Suppressor macrophage (primary cell): Measurements from ENCODE around the gene PFKM.
"Not testable (repeated sequence)": the region's sequence is repeated elsewhere in the genome, so short reads cannot be mapped to it uniquely, and the experiment has no call there.

Source experiments
- DNase-seq, 4 experiments: peaks; one replicate each; pipeline ENCODE4 v3.0.0-alpha.2; 2020 to 2022

Gene PFKM

DNA sequence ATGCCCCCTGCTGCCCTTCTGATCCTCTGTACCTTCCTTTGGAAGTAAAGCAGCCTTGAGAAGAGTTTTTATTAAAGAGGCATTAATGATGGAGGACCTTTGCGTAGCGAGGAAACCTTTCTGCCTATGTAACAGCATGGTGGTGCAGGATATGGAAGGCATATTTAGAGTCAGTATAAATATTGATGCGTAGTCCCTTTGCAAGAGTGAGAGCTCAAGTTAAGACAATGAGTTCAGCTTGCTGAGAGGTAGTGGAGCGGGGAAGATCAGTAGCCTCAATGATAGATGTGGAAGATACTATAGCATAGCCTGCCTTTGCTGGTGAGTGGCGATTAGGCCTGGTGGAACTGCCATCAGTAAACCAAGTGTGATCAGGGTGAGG is 7.9 kb upstream of the PFKM start:
- DNase-seq: not testable (repeated sequence)

DNA sequence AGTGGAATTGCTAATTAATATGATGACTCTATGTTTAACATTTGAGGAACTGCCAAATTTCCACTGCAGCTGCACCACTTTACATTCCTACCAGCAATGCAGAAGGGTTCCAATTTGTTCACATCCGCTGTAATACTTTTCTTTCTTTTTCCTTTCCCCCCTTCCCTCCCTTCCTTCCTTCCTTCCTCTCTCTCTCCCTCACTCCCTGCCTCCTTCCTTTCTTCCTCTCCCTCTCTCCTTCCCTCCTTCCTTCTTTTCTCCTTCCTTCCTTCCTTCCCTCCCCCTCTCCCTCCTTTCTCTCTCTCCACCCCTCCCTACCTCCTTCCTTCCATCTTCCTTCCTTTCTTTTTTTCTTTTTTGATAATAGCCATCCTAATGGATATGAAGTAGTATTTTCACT is 3.2 kb upstream of the PFKM start:
- DNase-seq: no peak

DNA sequence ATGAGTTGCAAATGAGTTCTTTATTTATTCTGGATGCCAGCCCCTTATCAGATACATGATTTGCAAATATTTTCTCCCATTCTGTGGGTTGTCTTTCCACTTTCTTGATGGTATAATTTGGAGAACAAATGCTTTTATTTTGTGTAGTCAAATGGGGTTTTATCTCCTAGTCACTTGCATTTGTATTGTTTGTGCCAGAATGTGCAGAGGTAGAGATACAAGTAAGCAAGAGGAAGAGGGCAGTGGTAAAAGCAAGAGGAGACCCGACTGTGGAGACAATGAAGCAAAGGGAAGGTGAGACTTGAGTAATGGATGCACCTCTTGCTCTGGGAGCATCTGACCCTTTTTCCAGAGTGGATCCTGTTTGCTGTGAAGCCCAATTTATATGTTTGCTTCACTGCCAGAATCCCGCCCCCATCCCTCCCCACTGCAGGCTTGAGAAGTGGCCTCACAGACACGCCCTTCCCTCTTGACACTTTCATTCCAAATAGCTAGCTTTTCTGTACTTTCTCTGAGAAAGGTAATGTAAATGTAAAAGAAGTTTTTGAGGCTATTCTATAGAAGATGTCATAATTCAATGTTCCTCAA is 786 bp upstream of the PFKM start:
- no peak for DNase-seq

DNA sequence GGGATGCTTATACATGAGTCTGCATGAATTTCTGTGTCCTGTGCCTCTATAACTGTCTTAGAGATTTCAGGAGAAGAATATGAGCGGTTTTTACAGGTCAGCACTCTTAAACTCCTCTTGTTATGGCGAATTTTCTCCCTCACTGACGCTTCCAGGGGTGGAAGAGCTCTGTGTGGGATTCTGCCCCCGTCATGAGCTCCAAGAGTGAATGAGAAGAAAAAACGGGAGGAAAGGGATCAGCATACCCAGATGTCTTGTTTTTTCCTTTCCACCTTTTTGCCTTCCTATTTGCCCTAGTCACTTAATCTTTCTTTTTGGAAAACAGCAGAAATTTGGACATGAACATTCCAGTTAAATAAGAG is 651 bp downstream of the PFKM start:
- no peak for DNase-seq

DNA sequence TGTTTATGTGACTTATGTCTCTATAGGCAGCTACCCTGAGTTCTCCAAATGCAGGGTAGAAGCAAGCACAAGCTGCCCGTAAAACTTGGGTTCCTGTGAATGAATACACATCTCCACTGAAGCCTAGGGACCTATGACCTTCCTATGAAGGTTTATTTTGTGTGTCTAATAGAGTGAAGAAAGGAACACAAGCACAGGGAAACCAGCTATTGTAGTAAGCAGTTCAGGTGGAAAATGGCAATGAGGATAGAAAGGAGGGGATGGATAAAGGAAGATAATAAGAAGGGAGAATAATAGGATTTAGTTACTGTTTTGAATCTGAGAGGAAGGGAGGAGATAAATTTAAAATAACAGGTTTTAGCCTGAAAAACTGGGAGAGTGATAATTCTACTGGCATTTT is 2.4 kb downstream of the PFKM start:
- DNase-seq: no peak

DNA sequence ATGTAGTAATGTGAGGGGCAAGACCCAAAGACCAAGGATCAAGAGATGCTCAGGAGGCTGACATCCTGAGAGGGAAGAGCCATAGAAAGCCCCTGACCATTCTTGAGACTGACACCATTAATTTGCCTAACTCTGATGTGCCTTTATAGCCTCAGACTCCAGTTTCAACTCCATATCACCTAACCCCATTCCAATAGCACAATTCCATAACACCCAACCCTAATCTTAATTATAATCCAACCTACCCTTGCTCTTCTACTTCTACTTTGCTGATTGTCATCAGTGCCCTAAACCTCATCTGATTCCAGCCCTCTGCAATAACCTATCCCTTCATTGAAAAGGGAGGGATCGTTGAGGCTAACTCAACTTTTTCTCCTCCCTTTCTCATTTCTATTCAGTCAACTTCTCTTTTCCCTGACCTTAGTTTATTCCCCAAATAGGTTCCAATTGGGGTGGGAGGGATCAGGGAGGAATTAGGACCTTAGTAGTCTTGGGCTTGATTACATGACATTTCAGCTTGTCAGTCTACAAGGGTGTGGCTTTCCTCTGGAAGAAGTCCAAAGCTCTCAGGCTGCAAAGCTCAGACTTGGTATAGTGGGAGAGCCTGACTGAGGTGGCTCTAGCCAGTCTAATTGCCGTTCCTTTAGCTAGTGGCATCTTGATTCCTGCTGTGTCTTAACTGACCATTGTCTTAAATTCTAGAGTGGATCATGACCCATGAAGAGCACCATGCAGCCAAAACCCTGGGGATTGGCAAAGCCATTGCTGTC is 3.1 kb downstream of the PFKM start:
- no peak for DNase-seq

DNA sequence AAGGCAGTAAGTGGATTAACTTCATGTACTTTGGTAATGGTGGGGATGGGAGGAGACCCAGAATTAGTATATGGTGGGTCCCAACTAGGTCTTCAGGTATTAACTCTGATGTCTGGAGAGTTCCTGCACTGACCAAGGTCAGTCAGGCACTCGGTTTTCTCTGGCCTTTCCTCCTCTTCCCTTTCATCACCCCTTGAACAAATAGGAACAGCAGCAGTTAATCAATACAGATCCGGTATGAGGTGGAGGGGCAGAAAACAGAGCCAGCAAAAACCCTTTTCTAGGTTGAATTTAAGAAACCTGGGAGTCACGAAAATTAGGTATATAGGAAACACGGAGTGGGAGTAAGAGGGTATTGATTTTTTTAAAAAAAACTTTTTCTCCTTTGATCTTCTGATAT is 4.0 kb downstream of the PFKM start:
- DNase-seq: no peak

DNA sequence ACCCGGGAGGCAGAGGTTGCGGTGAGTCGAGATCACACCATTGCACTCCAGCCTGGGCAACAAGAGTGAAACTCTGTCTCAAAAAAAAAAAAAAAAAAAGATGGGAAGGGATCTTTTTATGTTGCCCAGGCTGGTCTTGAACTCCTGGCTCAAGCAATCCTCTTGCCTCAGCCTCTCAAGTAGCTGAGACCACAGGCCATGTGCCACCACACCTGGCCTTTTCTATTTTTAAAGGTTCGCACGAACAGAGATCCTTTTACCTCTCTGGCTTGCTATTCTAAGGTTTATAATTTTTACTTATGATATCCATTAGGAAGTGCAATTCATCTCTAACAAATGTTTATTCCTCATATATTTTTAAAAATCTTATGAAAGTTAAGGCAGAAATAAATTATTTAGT is 6.4 kb downstream of the PFKM start:
- not testable (repeated sequence) for DNase-seq

DNA sequence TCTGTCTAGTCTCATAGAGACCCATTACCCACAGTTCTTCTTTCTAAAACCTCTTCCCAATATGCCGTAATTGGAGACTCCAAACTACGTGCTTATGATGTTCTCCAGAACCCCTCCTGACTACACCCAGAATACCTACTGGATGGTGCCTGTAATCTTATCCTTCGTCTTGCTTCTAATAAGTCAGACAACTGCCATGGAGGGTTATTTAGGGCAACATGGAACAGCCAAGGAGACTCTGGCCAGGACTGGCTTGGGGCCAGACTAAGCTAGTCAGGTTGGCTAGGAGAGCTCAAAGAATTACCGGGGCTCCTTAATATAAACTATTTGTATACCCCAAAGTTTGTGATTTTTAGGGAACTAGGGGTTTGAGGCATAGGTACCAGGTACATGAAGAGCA is 6.8 kb downstream of the PFKM start:
- DNase-seq: no peak

DNA sequence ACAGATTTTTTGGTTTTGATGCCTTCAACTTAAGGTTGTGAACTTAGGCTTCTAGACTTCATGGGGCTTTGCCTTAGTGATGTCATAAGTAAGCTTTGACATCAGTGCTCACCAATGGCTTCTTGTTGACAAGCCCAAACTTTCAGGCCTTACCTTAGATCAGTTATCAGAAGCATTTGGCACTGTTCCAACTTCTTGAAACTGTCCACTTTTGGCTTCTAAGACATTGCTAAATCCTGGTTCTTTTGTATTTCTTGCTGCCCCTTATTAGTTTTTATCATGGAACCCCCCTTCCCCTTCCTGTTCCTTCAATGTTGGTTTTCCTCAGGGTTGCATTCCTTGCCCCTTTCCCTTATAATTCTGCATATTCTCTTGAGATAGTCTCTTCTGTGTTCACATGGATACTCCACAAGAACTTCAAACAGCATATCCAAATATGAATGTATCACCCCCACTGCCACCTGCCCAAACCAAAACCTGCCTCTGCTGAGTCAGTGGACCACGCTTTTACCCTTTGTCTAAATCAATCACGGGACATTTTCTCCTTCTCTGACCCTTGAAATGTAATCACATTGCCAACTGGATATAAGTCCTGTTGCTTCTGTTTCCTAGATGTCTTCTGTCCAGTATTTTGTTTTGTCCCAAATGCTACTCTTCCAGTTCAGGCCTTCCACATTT is 7.9 kb downstream of the PFKM start:
- DNase-seq: no peak

DNA sequence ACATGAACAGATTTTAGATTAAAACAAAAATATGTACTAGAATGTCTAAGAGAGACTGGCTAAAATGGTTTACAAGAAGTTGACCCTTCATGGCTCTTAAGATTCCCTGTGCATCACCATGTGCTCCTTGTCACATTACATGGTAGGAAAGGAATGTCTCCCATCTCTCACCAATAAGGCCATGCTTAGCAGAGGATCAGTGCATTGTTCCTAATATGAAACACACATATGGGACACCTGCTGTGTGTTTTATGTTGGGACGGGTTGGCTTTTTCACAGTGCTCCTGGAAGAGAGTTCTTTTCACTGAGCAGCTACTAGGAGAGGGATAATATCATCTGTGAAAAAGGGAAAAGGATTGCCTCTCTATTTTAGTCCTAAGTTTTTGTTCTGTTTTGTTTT is 9.6 kb downstream of the PFKM start:
- DNase-seq: no peak

DNA sequence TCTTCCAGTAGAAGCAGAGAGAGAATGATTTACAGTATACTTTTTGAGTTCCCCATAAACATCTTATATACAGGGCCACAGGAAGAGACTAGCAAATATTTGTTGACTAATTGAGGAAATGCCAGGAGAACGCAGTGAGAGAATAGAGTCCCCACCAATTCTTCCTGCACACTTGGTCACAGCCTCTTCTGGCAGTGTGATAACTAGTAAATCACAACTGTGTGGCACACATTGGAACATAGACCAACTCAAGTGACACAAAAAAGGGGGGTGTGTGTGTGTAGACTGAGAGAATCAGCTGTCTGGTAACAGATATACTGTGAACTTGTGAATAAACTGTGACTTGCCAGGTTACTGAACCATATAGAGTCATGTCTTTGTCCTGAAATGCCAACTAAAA is 10.2 kb downstream of the PFKM start:
- DNase-seq: no peak

DNA sequence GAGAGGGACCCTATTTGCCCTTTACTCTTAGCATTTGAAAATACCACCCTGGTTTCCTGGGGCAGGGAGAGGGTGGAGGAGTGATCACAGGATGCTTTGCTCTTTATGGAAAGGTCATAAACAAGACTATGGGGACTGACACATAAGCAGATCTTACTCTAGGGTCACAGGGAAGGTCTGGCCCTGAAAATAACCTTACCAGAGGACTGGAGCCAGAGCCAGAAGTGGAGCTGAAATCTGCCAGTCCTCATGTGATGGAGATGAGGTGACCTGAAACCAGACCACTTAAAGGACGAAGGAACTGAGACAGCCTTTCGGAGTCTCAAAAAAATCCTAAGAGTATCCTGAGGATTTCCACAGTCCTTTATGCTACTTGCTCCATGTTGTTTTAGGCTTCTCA is 12.4 kb downstream of the PFKM start:
- no peak for DNase-seq

DNA sequence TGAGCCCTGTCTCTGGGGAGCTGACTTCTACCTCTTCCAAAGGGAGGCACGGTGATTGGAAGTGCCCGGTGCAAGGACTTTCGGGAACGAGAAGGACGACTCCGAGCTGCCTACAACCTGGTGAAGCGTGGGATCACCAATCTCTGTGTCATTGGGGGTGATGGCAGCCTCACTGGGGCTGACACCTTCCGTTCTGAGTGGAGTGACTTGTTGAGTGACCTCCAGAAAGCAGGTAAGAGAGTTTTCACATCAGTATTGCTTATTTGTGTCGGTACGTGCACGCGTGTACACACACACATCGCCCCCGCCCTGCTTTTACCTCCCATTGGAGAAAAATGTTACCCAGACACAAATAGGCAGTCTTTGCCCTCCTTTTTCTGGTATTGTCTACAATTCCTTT is 13.7 kb downstream of the PFKM start:
- no peak for DNase-seq

DNA sequence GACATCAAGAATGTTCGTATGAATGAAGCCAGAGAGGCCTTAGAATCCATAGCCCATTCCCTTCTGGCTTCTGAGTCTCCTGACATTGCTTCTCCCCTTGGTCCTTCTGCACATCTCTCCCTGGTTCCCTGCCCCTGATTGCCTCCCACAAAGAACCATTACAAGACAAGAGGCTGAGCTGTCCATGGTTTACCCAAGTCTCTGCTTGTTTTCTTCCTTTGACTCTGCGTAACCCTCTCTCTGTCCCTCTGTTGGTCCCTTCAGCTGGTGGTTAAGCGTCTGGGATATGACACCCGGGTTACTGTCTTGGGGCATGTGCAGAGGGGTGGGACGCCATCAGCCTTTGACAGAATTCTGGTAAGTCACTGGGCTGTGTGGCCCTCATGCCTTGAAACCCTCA is 15.9 kb downstream of the PFKM start:
- DNase-seq: no peak

DNA sequence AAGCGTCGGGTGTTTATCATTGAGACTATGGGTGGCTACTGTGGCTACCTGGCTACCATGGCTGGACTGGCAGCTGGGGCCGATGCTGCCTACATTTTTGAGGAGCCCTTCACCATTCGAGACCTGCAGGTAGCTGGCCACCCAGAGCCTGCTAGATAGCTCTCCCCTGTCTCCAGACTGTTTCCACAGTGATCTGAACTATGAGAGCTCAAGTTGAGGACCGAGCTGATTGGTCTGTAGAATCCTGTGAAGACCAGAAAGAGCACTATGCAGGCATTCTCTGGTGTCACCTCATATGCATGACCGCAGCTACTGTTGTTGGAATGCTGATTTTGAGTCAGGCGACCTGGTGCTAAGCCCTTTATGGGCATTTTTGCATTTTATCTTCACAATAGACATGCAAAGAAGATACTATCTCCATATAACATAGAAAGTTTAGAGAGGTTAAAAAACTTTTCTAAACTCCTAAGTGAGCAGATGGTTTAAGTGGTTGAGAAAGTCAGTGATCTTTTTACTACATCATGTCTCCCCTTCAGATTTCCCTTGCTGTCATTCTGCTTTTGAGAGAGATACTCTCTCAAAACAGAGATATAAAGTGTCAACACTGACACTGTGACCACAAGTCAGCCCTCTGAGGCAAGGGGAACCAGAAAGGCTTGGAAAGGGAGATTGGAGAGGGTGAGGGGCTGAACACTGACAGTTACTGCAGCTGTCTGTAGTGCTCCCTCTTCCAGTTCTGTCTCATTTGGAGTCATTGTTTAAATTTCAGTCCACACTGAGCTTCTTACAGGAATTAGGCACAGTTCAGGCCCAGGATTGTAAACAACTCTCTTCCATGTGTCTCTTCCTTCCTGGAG is 23.9 kb downstream of the PFKM start:
- no peak for DNase-seq

DNA sequence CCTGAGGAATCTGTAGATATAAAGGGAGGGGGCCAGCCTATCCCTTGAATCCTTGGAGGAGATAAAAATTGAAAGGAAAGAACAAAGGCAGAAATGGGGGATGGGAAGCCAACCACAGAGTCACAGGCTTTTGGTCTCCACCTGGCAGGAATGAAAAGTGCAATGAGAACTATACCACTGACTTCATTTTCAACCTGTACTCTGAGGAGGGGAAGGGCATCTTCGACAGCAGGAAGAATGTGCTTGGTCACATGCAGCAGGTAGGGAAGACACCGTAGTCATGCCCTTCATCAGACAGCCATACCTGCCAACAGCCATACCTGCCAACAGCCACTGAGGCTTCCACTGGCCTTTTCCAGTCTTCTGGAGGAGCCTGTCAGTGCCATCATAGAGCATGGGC is 24.7 kb downstream of the PFKM start:
- no peak for DNase-seq

DNA sequence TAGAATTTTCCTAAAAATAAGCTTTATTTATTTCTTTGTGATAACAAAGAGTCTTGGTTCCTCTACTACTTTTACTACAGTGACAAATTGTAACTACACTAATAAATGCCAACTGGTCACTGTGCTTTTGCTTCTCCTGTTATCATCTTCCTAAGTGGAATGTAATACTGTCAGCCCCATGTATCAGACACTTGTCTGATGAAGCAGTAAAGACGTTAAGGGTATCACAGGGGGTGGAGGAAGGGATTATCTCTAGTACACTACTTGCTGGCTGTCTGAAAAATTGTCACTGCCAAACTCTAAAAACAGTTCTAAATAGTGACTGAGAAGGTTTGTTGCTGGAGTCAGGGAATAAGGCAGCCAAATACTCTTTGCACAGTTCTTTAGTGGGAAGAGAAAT is 26.8 kb downstream of the PFKM start:
- no peak for DNase-seq

DNA sequence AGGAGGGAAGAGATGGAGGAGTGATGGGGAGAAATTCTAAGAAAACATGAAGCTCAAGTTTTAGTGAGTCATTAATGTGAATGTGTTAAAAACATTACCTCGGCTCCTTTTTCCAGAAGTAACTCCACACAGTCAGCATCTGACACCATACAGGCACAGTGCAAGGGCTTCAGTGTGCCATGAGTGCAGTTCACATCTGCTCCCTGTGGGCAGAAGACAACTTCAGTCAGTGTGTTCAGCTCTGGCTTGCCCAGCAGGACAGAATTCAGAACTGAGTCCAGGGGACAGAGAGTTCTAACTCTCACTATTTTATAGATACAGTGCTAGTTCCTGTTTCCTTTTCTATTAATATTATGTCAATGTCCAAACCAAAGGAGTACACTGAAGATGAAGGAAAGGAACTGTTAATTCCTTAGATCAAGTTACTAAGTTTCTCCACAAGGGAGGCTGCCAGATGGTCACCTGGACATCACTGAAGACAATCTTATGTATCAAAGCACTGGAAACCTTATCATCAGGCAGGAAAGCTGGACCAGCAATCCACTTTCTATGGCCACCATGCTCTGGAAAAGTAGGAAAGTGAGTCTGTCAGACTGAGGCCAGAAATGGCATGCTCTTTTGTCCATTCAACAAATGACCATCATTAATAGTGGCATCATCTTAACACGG is 32.1 kb downstream of the PFKM start:
- peak in 3 of 4 experiments; percentile 5 to 6 (median 5) for DNase-seq

DNA sequence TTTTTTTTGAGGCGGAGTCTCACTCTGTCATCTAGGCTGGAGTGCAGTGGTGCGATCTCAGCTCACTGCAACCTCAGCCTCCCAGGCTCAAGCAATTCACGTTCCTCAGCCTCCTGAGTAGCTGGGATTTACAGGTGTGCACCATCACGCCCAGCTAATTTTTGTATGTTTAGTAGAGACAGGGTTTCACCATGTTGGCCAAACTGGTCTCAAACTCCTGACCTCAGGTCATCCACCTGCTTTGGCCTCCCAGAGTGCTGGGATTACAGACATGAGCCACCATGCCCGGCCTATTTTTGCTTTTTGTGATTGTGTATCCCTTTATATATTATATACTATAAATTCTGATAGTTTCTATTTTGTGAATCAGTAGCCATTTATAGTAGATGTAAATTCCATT is 36.6 kb downstream of the PFKM start:
- DNase-seq: not testable (repeated sequence)

DNA sequence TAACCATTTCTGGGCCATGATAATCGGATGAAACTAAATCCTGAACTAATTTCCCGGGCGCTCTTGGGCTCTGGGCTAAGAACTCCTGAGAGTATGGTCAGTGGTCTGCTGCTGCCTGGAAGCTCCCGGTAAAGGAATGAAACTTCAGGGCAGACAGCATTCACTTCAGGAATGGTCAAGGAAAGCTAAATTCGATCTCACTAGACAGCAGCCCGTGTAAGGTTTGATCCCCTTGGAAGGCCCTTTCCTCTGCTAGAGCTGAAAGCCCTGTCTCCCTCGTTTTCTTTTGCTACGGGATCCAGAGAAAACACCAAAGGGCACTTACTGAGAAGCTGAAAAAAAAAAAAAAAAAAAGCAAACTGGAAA is 37.5 kb downstream of the PFKM start:
- DNase-seq: no peak

DNA sequence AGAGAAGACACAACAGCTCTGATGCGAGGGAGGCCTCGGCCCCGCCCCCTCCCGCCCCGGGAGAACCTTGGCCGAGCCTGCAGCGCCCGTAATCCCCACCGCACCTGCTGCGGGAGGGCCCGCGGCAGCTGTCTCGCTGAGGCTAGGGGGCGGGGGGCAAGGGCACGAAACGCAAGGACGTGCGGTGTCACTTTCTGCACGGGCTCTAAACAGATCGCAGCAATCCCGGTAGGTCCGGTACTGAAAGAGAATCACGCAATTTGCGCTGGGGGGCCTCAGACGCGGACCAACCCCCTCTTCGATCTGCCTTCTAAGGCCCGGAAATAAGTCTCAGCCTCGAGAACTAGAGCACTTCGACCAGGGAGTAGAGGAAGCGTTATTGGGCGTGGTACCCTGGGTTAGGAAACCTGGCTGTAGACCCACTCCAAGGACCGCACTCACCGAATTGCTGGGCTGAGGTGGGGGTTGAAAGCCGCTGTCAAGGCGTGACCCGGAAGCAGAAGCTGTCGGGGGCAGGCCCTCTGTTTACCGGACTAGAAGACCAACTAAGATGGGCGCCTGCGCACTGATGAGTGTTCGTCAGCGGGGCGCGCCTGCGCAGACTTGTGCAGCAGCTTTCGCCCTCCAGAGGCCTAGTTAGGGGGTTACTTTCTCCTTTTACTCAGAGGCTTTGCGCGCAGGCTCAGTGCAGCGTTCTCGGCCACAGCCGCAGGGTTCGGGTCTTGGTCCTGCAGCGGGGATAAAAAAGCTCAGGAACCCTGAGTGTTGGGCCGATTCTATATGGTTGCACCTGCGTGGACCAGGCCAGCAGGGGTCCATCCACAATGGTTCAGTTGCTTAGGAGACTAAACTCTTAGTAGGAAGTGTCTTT is 38.1 kb downstream of the PFKM start, which contains the start of gene ASB8:
ASB8 (minus strand) TSS at position 498 of the 871 bp plus-strand sequence. CDS start 4,019 bp downstream, outside the sequence.
- DNase-seq: peak; percentile 98 to 99 (median 99)
